HL-60/S4 treated with phorbol 12-myristate 13-acetate at 8.2 ng/mL for 4 days and 3 days (cell line): Measurements from ENCODE around the gene MAD1L1.

ENCODE experiments used
- in situ Hi-C: fragments of 300-500 bp; cut with MboI; formaldehyde crosslinking; loops from 2 replicates; pipeline ENCODE4 v1.15.0; 2022; ENCODE audit warnings: low sequenced_read_pairs

MAD1L1 gene

GRCh38 chr7:2008936-2009540 lies 223.7 kb downstream of the MAD1L1 start:
- in situ Hi-C loops, result no loop called here

GRCh38 chr7:2008101-2008935 lies 224.4 kb downstream of the MAD1L1 start:
- in situ Hi-C loops, result no loop called here

- in situ Hi-C loops, result no loop called here
Measured at GRCh38 chr7:2007551-2007950, 225.2 kb downstream of the MAD1L1 start.

GRCh38 chr7:2006921-2007381 lies 225.8 kb downstream of the MAD1L1 start:
- in situ Hi-C loops, result no loop called here

- in situ Hi-C loops, result no loop called here
Measured at GRCh38 chr7:2006231-2006771, 226.4 kb downstream of the MAD1L1 start.

- in situ Hi-C loops, result no loop called here
Measured at GRCh38 chr7:2005786-2006185, 227.0 kb downstream of the MAD1L1 start.

GRCh38 chr7:2004841-2005725 lies 227.7 kb downstream of the MAD1L1 start:
- in situ Hi-C loops, result no loop called here

- in situ Hi-C loops, result no loop called here
Measured at GRCh38 chr7:2003931-2004812, 228.6 kb downstream of the MAD1L1 start.

GRCh38 chr7:2003451-2003930 lies 229.3 kb downstream of the MAD1L1 start:
- in situ Hi-C loops, result no loop called here

GRCh38 chr7:2002561-2003450 lies 229.9 kb downstream of the MAD1L1 start:
- in situ Hi-C loops, result no loop called here

- in situ Hi-C loops, result no loop called here
Measured at GRCh38 chr7:2001601-2002442, 230.9 kb downstream of the MAD1L1 start.

- in situ Hi-C loops, result no loop called here
Measured at GRCh38 chr7:2000746-2001321, 231.9 kb downstream of the MAD1L1 start.

GRCh38 chr7:2000153-2000687 lies 232.5 kb downstream of the MAD1L1 start:
- in situ Hi-C loops, result no loop called here

- in situ Hi-C loops, result no loop called here
Measured at GRCh38 chr7:1999278-1999984, 233.3 kb downstream of the MAD1L1 start.

- in situ Hi-C loops, result no loop called here
Measured at GRCh38 chr7:1998146-1998545, 234.6 kb downstream of the MAD1L1 start.

GRCh38 chr7:1997537-1998076 lies 235.1 kb downstream of the MAD1L1 start:
- in situ Hi-C loops, result no loop called here

GRCh38 chr7:1996816-1997215 lies 235.9 kb downstream of the MAD1L1 start:
- in situ Hi-C loops, result no loop called here
